DMS53 treated with DMSO at 0.1 percent for 48 hours (cell line): ENCODE results near the gene PLEK.
"Not testable (repeated sequence)": the region's sequence is repeated elsewhere in the genome, so short reads cannot be mapped to it uniquely, and the experiment has no call there.

Experiments used
- DNase-seq: peaks from one replicate; lab custom pipeline; 2025; ENCODE audit not compliant: unreplicated experiment; lab: John Stamatoyannopoulos, UW

Gene PLEK

GRCh38 chr2:68384485-68385107 lies 19.5 kb downstream of the PLEK start:
- DNase-seq, result no peak

GRCh38 chr2:68385220-68385906 lies 20.3 kb downstream of the PLEK start:
- no peak for DNase-seq

- no peak for DNase-seq
These were observed 20.8 kb downstream of the PLEK start for GRCh38 chr2:68385907-68386287.

GRCh38 chr2:68386365-68386764 lies 21.3 kb downstream of the PLEK start:
- no peak for DNase-seq

- no peak for DNase-seq
These were observed 22.6 kb downstream of the PLEK start for GRCh38 chr2:68387408-68388350.

GRCh38 chr2:68388358-68388757 lies 23.3 kb downstream of the PLEK start:
- no peak for DNase-seq

- no peak for DNase-seq
These were observed 23.7 kb downstream of the PLEK start for GRCh38 chr2:68388772-68389171.

GRCh38 chr2:68390114-68390513 lies 25.0 kb downstream of the PLEK start:
- DNase-seq, result no peak

- DNase-seq, result no peak
These were observed 25.5 kb downstream of the PLEK start for GRCh38 chr2:68390586-68390985.

GRCh38 chr2:68391099-68391498 lies 26.0 kb downstream of the PLEK start:
- DNase-seq, result no peak

- no peak for DNase-seq
These were observed 26.8 kb downstream of the PLEK start for GRCh38 chr2:68391869-68392268.

GRCh38 chr2:68396093-68396492 lies 31.0 kb downstream of the PLEK start:
- no peak for DNase-seq

- DNase-seq, result not testable (repeated sequence)
These were observed 32.7 kb downstream of the PLEK start for GRCh38 chr2:68397704-68398263.

GRCh38 chr2:68403199-68403644 lies 38.1 kb downstream of the PLEK start:
- DNase-seq, result no peak

GRCh38 chr2:68404164-68404563 lies 39.1 kb downstream of the PLEK start:
- DNase-seq, result no peak

- DNase-seq, result no peak
These were observed 40.1 kb downstream of the PLEK start for GRCh38 chr2:68404893-68405799.

GRCh38 chr2:68411397-68412126 lies 46.5 kb downstream of the PLEK start:
- no peak for DNase-seq

- no peak for DNase-seq
These were observed 47.2 kb downstream of the PLEK start for GRCh38 chr2:68412127-68412819.

GRCh38 chr2:68413466-68413865 lies 48.4 kb downstream of the PLEK start:
- DNase-seq, result no peak
